NCI-H1694 treated with DMSO at 0.1 percent for 48 hours (cell line): Measurements from ENCODE around the gene STKLD1.
"Not testable (repeated sequence)": the region's sequence is repeated elsewhere in the genome, so short reads cannot be mapped to it uniquely, and the experiment has no call there.

ENCODE experiments used
- DNase-seq: peaks from one replicate; lab custom pipeline; 2025; lab: John Stamatoyannopoulos, UW

The STKLD1 gene

GRCh38 chr9:133386338-133386737 lies 10.2 kb downstream of the STKLD1 start:
- DNase-seq, result no peak

- peak; percentile 61 for DNase-seq
These were observed 11.5 kb downstream of the STKLD1 start for GRCh38 chr9:133387680-133388079.

GRCh38 chr9:133389025-133389557 lies 12.9 kb downstream of the STKLD1 start:
- DNase-seq, result no peak

GRCh38 chr9:133389562-133389961 lies 13.4 kb downstream of the STKLD1 start:
- no peak for DNase-seq

GRCh38 chr9:133390713-133391112 lies 14.5 kb downstream of the STKLD1 start:
- no peak for DNase-seq

- not testable (repeated sequence) for DNase-seq
These were observed 15.3 kb downstream of the STKLD1 start for GRCh38 chr9:133391449-133391848.

- not testable (repeated sequence) for DNase-seq
These were observed 16.1 kb downstream of the STKLD1 start for GRCh38 chr9:133392308-133392707.

GRCh38 chr9:133393399-133393798 lies 17.2 kb downstream of the STKLD1 start:
- no peak for DNase-seq

GRCh38 chr9:133394687-133395271 lies 18.6 kb downstream of the STKLD1 start:
- no peak for DNase-seq

GRCh38 chr9:133396952-133397351 lies 20.8 kb downstream of the STKLD1 start:
- no peak for DNase-seq

GRCh38 chr9:133397370-133397769 lies 21.2 kb downstream of the STKLD1 start:
- DNase-seq, result no peak

GRCh38 chr9:133397895-133398294 lies 21.7 kb downstream of the STKLD1 start:
- no peak for DNase-seq

- no peak for DNase-seq
These were observed 24.1 kb downstream of the STKLD1 start for GRCh38 chr9:133400292-133400691.

- no peak for DNase-seq
These were observed 25.4 kb downstream of the STKLD1 start for GRCh38 chr9:133401588-133401987.

GRCh38 chr9:133402689-133403088 lies 26.5 kb downstream of the STKLD1 start:
- no peak for DNase-seq

- DNase-seq, result peak; percentile 29
These were observed 27.7 kb downstream of the STKLD1 start for GRCh38 chr9:133403766-133404453.

- no peak for DNase-seq
These were observed 28.4 kb downstream of the STKLD1 start for GRCh38 chr9:133404454-133405002.

- DNase-seq, result no peak
These were observed 29.6 kb downstream of the STKLD1 start for GRCh38 chr9:133405508-133406438.

- DNase-seq, result peak; percentile 60
These were observed 30.5 kb downstream of the STKLD1 start for GRCh38 chr9:133406480-133407307.

GRCh38 chr9:133408042-133408441 lies 31.9 kb downstream of the STKLD1 start:
- no peak for DNase-seq

GRCh38 chr9:133415170-133415569 lies 39.0 kb downstream of the STKLD1 start:
- DNase-seq, result no peak
